ENCODE measurements around the gene VSNL1.

The VSNL1 gene

DNA sequence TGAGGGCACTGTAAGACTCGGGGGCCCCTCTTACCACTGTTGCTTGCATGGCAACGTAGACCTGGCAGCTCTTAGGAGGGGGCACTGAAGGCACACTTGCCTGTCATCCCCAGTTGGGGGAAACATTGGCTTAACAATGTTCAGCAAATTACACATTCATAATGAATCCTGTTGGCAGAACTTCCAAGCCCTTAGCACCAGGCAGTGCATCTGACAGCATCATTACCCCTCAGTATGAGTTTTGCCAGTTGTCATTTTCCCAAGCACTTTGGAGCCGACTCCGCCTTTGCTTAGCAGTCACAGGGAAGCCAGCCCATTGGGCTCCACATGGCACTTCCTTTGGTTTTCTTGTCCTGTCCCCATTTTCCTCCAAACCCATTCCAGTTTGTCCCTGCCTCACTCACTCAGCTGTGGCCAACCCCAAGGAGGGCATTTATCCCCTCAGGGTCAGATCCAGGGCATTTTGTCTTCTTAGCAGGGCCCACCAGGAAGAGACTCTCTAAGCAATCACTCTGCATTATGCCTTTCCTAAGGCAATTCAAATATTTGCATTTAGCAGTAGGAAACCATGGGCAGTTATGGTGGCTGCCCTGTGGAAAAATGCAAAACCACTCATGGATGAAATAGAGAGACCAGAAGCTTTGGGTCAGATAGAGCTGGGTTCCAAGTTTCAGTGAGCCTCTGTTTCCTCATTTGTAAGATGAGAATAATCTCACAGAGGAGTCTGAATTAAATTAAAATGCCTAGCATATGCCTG is 73.9 kb downstream of the VSNL1 start:
- Histone ChIP-seq H3K4me3 (replicated peaks; ENCODE audit: low read depth, low read length) (no peak overlapping the region), H3K36me3 (ENCODE audit: control insufficient read depth, insufficient read depth, low read length) (no peaks in the 10 kb centered on the region), H3K27me3 (replicated peaks; ENCODE audit: control insufficient read depth, insufficient read depth, low read length) (no peaks in the 10 kb centered on the region; the same call in 1 of the 2 replicates)
- no peak for DNase-seq (ENCODE audit: extremely low read depth, insufficient read length)
- TF ChIP-seq, protein P1, sequence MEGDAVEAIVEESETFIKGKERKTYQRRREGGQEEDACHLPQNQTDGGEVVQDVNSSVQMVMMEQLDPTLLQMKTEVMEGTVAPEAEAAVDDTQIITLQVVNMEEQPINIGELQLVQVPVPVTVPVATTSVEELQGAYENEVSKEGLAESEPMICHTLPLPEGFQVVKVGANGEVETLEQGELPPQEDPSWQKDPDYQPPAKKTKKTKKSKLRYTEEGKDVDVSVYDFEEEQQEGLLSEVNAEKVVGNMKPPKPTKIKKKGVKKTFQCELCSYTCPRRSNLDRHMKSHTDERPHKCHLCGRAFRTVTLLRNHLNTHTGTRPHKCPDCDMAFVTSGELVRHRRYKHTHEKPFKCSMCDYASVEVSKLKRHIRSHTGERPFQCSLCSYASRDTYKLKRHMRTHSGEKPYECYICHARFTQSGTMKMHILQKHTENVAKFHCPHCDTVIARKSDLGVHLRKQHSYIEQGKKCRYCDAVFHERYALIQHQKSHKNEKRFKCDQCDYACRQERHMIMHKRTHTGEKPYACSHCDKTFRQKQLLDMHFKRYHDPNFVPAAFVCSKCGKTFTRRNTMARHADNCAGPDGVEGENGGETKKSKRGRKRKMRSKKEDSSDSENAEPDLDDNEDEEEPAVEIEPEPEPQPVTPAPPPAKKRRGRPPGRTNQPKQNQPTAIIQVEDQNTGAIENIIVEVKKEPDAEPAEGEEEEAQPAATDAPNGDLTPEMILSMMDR (IDR thresholded peaks at IDR 0.05; ENCODE audit: insufficient read depth, low read length, poor library complexity, severe bottlenecking) = no peak

DNA sequence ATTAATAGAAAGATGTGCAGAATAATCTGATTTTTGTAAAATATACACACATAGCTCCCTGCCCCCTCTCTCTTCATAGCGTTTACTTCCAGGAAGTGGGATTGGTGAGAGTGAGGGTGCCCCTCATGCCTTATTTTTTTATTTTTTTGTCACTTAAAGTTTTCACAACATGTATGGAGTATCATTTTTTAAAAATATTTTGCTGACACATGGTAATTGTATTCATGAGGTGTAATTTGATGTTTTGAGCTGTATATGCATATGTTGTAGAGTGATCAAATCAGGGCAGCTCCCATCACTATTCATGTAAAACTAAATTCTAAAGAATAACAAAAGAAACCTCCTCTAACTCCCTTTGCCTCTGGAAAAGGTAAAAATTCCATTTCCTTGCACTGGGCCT is 74.7 kb downstream of the VSNL1 start:
- H3K27me3 ChIP-seq (replicated peaks; ENCODE audit: control insufficient read depth, insufficient read depth, low read length) = no peaks in the 10 kb centered on the region; the same call in 1 of the 2 replicates
- TF ChIP-seq, protein P1 (IDR thresholded peaks at IDR 0.05; ENCODE audit: insufficient read depth, low read length, poor library complexity, severe bottlenecking) = no peak
- no peak for DNase-seq (ENCODE audit: extremely low read depth, insufficient read length)
- no peak overlapping the region for H3K4me3 ChIP-seq (replicated peaks; ENCODE audit: low read depth, low read length)
- no peaks in the 10 kb centered on the region for H3K36me3 ChIP-seq (ENCODE audit: control insufficient read depth, insufficient read depth, low read length)

DNA sequence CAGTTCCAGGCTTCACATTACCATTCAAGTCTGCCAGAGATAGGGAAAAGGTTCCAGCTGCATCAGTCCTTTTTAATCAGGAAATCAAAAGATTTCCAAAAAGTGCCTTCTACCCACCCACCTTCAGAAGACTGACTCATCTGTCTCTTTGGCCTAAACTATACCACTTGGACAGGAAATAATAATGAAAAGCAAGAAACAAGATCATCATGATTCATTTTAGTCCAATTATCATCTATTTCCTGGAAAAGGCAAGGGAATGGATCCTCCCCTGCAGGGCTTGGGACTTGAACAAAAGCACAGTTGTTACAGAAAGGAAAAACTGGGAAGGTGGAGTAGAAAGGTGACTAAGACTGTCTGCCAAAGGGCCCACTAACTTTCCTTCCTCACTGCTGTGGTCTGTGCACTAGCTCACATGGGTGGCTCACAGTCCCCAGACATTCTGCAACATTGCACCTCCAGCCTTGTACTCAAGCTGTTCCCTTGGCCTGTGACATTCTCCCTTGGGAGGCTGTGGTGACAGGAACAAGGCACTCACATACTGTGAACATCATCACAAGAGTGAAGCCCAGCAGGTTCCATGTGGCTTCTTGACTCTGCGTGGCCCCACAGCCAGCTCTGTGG is 75.3 kb downstream of the VSNL1 start:
- DNase-seq (ENCODE audit: extremely low read depth, insufficient read length) = no peak
- Histone ChIP-seq H3K27me3 (replicated peaks; ENCODE audit: control insufficient read depth, insufficient read depth, low read length) (no peaks in the 10 kb centered on the region; the same call in 1 of the 2 replicates), H3K36me3 (ENCODE audit: control insufficient read depth, insufficient read depth, low read length) (no peaks in the 10 kb centered on the region), H3K4me3 (replicated peaks; ENCODE audit: low read depth, low read length) (no peak overlapping the region)
- TF ChIP-seq, protein P1 (IDR thresholded peaks at IDR 0.05; ENCODE audit: insufficient read depth, low read length, poor library complexity, severe bottlenecking) = no peak

DNA sequence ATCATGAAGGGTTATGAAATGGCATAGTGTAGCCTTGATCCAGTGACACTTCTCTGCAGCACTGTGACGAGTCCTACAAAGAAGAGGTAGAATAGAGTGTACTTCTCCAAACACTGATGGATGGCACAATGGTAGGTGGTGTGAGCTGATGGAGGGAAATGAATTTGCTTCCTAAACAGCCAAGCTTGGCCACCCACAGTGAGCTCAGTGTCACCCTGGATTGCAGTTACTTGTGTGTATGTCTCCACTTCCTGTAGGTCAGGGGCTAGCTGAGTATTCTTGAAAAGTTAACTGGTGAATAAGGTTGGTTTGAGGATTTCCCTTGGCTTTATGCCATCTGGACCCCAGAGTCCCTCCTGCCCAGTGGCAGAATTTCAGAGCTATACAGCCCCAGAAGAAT is 75.9 kb downstream of the VSNL1 start:
- Histone ChIP-seq H3K36me3 (ENCODE audit: control insufficient read depth, insufficient read depth, low read length) (no peaks in the 10 kb centered on the region), H3K27me3 (replicated peaks; ENCODE audit: control insufficient read depth, insufficient read depth, low read length) (no peaks in the 10 kb centered on the region; the same call in 1 of the 2 replicates), H3K4me3 (replicated peaks; ENCODE audit: low read depth, low read length) (no peak overlapping the region)
- no peak for DNase-seq (ENCODE audit: extremely low read depth, insufficient read length)
- TF ChIP-seq, protein P1 (IDR thresholded peaks at IDR 0.05; ENCODE audit: insufficient read depth, low read length, poor library complexity, severe bottlenecking) = no peak

DNA sequence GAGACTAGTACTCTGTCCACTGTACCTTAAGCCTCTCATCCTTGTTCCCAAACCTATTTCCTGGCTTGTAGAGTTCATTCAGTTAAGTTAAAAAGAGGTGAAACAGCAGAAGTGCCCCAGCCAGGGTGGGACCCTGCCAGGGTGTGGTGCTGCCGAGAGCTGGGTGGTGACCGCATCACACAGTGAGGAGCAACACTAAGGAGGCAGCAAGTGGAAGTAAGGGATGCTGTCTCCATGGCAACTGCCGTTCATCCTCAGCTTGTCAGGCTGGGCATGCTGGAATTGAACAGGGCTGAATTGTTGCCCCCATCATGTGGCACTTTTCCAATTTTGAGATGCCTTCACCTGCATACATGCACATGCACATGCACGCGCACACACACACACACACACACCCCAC is 77.0 kb downstream of the VSNL1 start:
- no peak for DNase-seq (ENCODE audit: extremely low read depth, insufficient read length)
- TF ChIP-seq, protein P1 (IDR thresholded peaks at IDR 0.05; ENCODE audit: insufficient read depth, low read length, poor library complexity, severe bottlenecking) = no peak
- H3K27me3 ChIP-seq (replicated peaks; ENCODE audit: control insufficient read depth, insufficient read depth, low read length) = no peaks in the 10 kb centered on the region; the same call in 1 of the 2 replicates
- H3K4me3 ChIP-seq (replicated peaks; ENCODE audit: low read depth, low read length) = no peak overlapping the region
- H3K36me3 ChIP-seq (ENCODE audit: control insufficient read depth, insufficient read depth, low read length) = no peaks in the 10 kb centered on the region
